ENCODE measurements around the gene THSD7B. TPM values are rescaled to one million over a fixed set of nuclear protein-coding genes. Genes with fewer than 3 reads are reported as not detected.

The THSD7B gene
- total and polyA plus RNA-seq, 3 experiments from 2014 or later, result not detected

DNA sequence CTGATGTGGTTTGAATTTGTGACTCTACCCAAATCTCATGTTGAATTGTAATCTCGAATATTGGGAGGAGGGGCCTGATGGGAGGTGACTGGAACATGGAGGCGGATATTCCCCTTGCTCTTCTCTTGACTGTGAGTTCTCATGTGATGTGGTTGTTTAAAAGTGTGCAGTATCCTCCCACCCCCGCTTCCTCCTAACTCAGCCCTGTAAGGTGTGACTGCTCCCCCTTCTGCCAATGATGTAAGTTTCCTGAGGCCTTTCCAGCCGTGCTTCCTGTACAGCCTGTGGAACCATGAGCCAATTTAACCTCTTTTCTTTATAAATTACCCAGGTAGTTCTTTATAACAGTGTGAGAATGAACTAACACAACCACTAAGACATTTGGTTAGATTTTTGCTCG lies 458.4 kb downstream of the THSD7B start:
- Histone ChIP-seq H3K27me3 (ENCODE audit: insufficient read depth, low read length, poor library complexity, severe bottlenecking) (no peaks in the 10 kb centered on the region), H3K4me1 (ENCODE audit: insufficient read depth, low read length) (no peaks in the 10 kb centered on the region), H3K9me3 (ENCODE audit: low read length) (no peaks in the 10 kb centered on the region), H3K27ac (ENCODE audit: low read depth, low read length) (no peak overlapping the region), H3K4me3 (ENCODE audit: low read length) (no peak overlapping the region), H3K36me3 (ENCODE audit: insufficient read depth, low read length) (no peaks in the 10 kb centered on the region)
- H3K4me1 Mint-ChIP-seq, result no peaks in the 10 kb centered on the region
- H3K36me3 Mint-ChIP-seq, result no peaks in the 10 kb centered on the region
- no peak overlapping the region for H3K27ac Mint-ChIP-seq
- no peak for DNase-seq
- H3K9me3 Mint-ChIP-seq, result peaks cover 0 to 2% (median 2%) of the 10 kb centered on the region in 5 donors
- POLR2A ChIA-PET, result no interaction called here
- CTCF ChIA-PET, result no interaction called here
- no peak overlapping the region for H3K4me3 Mint-ChIP-seq
- no peaks in the 10 kb centered on the region for H3K27me3 Mint-ChIP-seq

DNA sequence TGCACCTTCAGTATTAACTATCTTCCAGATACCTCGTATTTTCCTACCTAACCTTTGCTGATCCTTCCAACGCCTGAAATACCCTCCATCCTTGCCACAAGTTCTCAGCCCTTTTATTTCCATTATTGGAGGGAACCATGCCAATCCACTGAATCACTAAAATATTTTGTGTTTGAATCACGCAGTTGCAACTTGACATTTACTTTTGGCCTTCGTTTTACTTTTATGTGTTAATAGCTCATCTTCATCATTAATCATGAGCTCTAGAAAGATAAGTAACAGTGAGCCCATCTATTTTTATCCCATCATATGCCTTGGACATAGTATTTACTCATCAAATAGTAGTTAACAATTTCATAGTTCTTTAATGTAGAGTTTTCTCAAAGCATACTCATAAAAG lies 463.2 kb downstream of the THSD7B start:
- Histone ChIP-seq H3K4me1 (ENCODE audit: insufficient read depth, low read length) (no peaks in the 10 kb centered on the region), H3K27me3 (ENCODE audit: insufficient read depth, low read length, poor library complexity, severe bottlenecking) (no peaks in the 10 kb centered on the region), H3K4me3 (ENCODE audit: low read length) (no peak overlapping the region), H3K36me3 (ENCODE audit: insufficient read depth, low read length) (no peaks in the 10 kb centered on the region), H3K27ac (ENCODE audit: low read depth, low read length) (no peak overlapping the region), H3K9me3 (ENCODE audit: low read length) (no peaks in the 10 kb centered on the region)
- H3K27ac Mint-ChIP-seq, result no peak overlapping the region
- DNase-seq, result no peak
- H3K4me1 Mint-ChIP-seq, result no peaks in the 10 kb centered on the region
- no peaks in the 10 kb centered on the region for H3K27me3 Mint-ChIP-seq
- ChIA-PET POLR2A (no interaction called here), CTCF (no interaction called here)
- H3K4me3 Mint-ChIP-seq, result no peak overlapping the region
- H3K36me3 Mint-ChIP-seq, result no peaks in the 10 kb centered on the region
- peaks cover 0 to 2% (median 2%) of the 10 kb centered on the region in 5 donors for H3K9me3 Mint-ChIP-seq

DNA sequence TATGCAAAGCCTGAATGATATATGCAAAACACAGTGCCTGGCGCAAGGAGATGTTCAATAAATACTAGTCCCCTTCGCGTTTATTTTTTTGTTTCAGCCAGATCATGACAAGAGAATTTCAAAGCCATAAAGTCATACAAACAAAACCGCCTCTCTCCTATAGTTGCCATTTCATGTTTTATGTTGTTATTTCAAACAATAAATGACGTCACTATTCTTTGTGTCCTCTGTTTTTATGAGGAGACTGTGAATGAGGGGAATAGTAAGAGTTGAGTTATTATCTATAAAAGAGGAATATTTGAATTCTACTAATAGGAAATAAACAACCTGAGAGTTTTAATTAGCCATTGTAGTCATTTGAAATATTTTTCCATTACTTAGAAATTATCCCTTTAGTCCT lies 464.5 kb downstream of the THSD7B start:
- H3K4me1 Mint-ChIP-seq, result no peaks in the 10 kb centered on the region

DNA sequence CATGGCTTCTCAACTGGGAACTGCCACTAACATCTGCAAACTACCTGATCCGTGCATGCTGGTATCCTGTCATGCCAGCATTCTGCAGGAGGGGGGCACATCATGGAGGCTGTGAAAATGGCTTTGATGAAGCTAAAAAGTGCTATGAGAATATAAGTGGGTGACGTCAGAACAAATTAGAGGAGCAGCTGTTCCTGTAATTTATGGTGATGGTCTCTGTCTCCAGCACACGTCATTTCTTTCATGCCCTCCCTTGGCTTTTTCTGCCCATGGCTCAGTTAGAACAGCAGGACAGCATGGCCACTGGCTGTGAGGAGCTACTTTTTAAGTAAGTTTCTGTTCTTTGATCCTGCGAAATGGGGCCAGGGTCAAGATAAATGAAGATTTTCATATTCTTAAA lies 466.3 kb downstream of the THSD7B start:
- CTCF ChIA-PET, result no interaction called here
- Mint-ChIP-seq H3K27ac (no peak overlapping the region), H3K36me3 (no peaks in the 10 kb centered on the region), H3K4me3 (no peak overlapping the region), H3K4me1 (no peaks in the 10 kb centered on the region), H3K27me3 (no peaks in the 10 kb centered on the region), H3K9me3 (no peaks in the 10 kb centered on the region)
- DNase-seq, result no peak
- POLR2A ChIA-PET, result no interaction called here
- Histone ChIP-seq H3K27me3 (ENCODE audit: insufficient read depth, low read length, poor library complexity, severe bottlenecking) (no peaks in the 10 kb centered on the region), H3K9me3 (ENCODE audit: low read length) (no peaks in the 10 kb centered on the region), H3K4me3 (ENCODE audit: low read length) (no peak overlapping the region), H3K4me1 (ENCODE audit: insufficient read depth, low read length) (no peaks in the 10 kb centered on the region), H3K36me3 (ENCODE audit: insufficient read depth, low read length) (no peaks in the 10 kb centered on the region), H3K27ac (ENCODE audit: low read depth, low read length) (no peak overlapping the region)

More for the DNA sequence above, 464.5 kb downstream of the THSD7B start:
- Mint-ChIP-seq H3K27ac (no peak overlapping the region), H3K4me3 (no peak overlapping the region), H3K36me3 (no peaks in the 10 kb centered on the region), H3K27me3 (no peaks in the 10 kb centered on the region), H3K9me3 (peaks cover 0 to 2% (median 2%) of the 10 kb centered on the region in 5 donors)
- no peaks in the 10 kb centered on the region for H3K27me3 ChIP-seq (ENCODE audit: insufficient read depth, low read length, poor library complexity, severe bottlenecking)
- CTCF ChIA-PET, result no interaction called here
- POLR2A ChIA-PET, result no interaction called here
- no peaks in the 10 kb centered on the region for H3K4me1 ChIP-seq (ENCODE audit: insufficient read depth, low read length)
- no peak overlapping the region for H3K4me3 ChIP-seq (ENCODE audit: low read length)
- H3K36me3 ChIP-seq (ENCODE audit: insufficient read depth, low read length), result no peaks in the 10 kb centered on the region
- H3K27ac ChIP-seq (ENCODE audit: low read depth, low read length), result no peak overlapping the region
- no peak for DNase-seq
- H3K9me3 ChIP-seq (ENCODE audit: low read length), result no peaks in the 10 kb centered on the region

DNA sequence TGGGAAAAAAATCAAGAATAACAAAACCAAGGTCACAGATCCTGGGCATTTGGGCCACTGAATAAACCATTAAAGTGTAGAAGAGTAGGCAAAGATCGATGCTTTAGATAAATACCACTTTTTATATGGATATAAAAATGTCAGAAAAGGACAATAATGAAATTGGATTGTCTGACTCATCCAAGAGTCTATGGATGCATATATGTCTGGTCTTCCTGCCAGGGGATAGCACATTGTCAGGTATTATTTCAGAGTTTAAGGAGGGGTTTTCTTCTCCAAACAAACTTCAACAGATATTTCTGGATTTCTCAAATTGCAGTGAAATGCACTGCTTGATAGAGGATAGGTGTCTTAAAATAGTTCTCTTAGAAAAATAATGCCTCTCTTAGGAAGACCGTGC lies 466.7 kb downstream of the THSD7B start:
- Mint-ChIP-seq H3K36me3 (no peaks in the 10 kb centered on the region), H3K27me3 (no peaks in the 10 kb centered on the region), H3K9me3 (no peaks in the 10 kb centered on the region), H3K4me3 (no peak overlapping the region), H3K4me1 (no peaks in the 10 kb centered on the region), H3K27ac (no peak overlapping the region)
- Histone ChIP-seq H3K4me3 (ENCODE audit: low read length) (no peak overlapping the region), H3K27ac (ENCODE audit: low read depth, low read length) (no peak overlapping the region), H3K27me3 (ENCODE audit: insufficient read depth, low read length, poor library complexity, severe bottlenecking) (no peaks in the 10 kb centered on the region), H3K4me1 (ENCODE audit: insufficient read depth, low read length) (no peaks in the 10 kb centered on the region), H3K9me3 (ENCODE audit: low read length) (no peaks in the 10 kb centered on the region), H3K36me3 (ENCODE audit: insufficient read depth, low read length) (no peaks in the 10 kb centered on the region)
- ChIA-PET POLR2A (no interaction called here), CTCF (no interaction called here)
- DNase-seq, result no peak

DNA sequence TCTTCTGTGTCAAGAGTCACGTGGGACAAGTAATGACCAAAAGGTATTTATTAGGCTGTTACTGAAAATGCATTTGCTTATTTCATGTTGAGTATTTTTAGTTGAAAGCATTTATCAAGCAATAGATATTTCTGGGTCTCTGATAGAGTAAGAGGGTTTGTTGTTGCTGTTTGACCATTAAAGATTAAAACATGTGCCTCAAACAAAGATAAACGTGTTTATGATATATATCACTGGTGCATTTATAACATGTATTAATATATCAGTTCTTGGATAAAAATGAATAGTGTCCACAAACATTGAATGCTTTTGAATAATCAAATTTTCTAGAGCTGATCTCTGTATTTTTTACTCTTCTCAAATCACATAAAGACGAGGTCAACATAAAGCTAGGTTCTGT lies 467.7 kb downstream of the THSD7B start:
- POLR2A ChIA-PET, result no interaction called here
- Mint-ChIP-seq H3K27me3 (no peaks in the 10 kb centered on the region), H3K4me1 (no peaks in the 10 kb centered on the region), H3K36me3 (no peaks in the 10 kb centered on the region), H3K9me3 (no peaks in the 10 kb centered on the region), H3K27ac (no peak overlapping the region), H3K4me3 (no peak overlapping the region)
- H3K4me1 ChIP-seq (ENCODE audit: insufficient read depth, low read length), result no peaks in the 10 kb centered on the region
- H3K4me3 ChIP-seq (ENCODE audit: low read length), result no peak overlapping the region
- H3K27me3 ChIP-seq (ENCODE audit: insufficient read depth, low read length, poor library complexity, severe bottlenecking), result no peaks in the 10 kb centered on the region
- no peaks in the 10 kb centered on the region for H3K9me3 ChIP-seq (ENCODE audit: low read length)
- CTCF ChIA-PET, result no interaction called here
- H3K36me3 ChIP-seq (ENCODE audit: insufficient read depth, low read length), result no peaks in the 10 kb centered on the region
- DNase-seq, result no peak
- H3K27ac ChIP-seq (ENCODE audit: low read depth, low read length), result no peak overlapping the region

DNA sequence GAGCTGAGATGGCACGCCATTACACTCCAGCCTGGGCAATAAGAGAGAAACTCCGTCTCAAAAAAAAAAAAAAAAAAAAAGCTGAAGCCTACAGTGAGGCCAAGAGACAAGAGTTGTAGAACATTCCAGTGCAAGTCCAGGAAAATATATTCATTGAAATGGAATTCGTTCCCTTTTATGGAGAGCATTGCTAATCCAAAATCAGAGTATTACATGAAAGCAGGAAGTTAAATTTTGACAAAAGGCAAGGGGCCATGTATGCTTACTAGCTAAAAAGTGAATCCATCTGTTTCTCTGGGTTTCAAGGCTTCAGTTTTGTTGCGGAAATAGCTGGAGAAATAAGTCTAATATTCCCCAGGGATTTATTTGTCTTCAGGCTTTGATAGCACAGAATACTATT lies 471.7 kb downstream of the THSD7B start:
- no peaks in the 10 kb centered on the region for H3K27me3 Mint-ChIP-seq
- H3K27ac ChIP-seq (ENCODE audit: low read depth, low read length), result no peak overlapping the region
- ChIA-PET POLR2A (no interaction called here), CTCF (no interaction called here)
- H3K4me3 Mint-ChIP-seq, result no peak overlapping the region
- no peak overlapping the region for H3K27ac Mint-ChIP-seq
- H3K4me1 Mint-ChIP-seq, result no peaks in the 10 kb centered on the region
- no peaks in the 10 kb centered on the region for H3K4me1 ChIP-seq (ENCODE audit: insufficient read depth, low read length)
- no peak for DNase-seq
- no peaks in the 10 kb centered on the region for H3K27me3 ChIP-seq (ENCODE audit: insufficient read depth, low read length, poor library complexity, severe bottlenecking)
- no peaks in the 10 kb centered on the region for H3K9me3 ChIP-seq (ENCODE audit: low read length)
- H3K36me3 Mint-ChIP-seq, result no peaks in the 10 kb centered on the region
- no peak overlapping the region for H3K4me3 ChIP-seq (ENCODE audit: low read length)
- no peaks in the 10 kb centered on the region for H3K36me3 ChIP-seq (ENCODE audit: insufficient read depth, low read length)
- H3K9me3 Mint-ChIP-seq, result peaks cover 0 to 3% (median 0%) of the 10 kb centered on the region in 5 donors

DNA sequence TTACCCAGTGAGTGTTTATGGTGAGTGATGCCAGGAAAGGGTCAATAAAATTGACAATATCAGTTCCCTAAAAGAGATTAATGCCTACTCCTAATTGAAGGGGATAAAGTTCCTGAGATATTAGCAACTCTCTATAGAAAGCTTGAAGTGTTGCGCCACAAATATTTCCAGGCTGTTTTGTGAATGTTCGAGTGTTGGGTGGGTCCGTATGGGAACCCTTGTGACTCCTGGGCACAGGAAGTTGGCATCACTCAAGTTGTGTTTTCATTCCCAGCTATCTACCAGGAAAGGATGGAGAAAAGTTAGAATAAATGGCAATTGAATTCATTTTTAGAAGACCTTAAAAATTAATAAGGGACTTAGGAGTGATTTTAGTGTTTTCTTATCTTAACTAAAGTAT lies 472.7 kb downstream of the THSD7B start:
- H3K4me1 ChIP-seq (ENCODE audit: insufficient read depth, low read length), result no peaks in the 10 kb centered on the region
- H3K4me3 Mint-ChIP-seq, result no peak overlapping the region
- no peaks in the 10 kb centered on the region for H3K4me1 Mint-ChIP-seq
- H3K27ac ChIP-seq (ENCODE audit: low read depth, low read length), result no peak overlapping the region
- H3K9me3 Mint-ChIP-seq, result peaks cover 0 to 3% (median 0%) of the 10 kb centered on the region in 5 donors
- H3K9me3 ChIP-seq (ENCODE audit: low read length), result no peaks in the 10 kb centered on the region
- no peak overlapping the region for H3K27ac Mint-ChIP-seq
- no peaks in the 10 kb centered on the region for H3K27me3 Mint-ChIP-seq
- no peaks in the 10 kb centered on the region for H3K36me3 ChIP-seq (ENCODE audit: insufficient read depth, low read length)
- no peak for DNase-seq
- no peaks in the 10 kb centered on the region for H3K36me3 Mint-ChIP-seq
- H3K27me3 ChIP-seq (ENCODE audit: insufficient read depth, low read length, poor library complexity, severe bottlenecking), result no peaks in the 10 kb centered on the region
- no peak overlapping the region for H3K4me3 ChIP-seq (ENCODE audit: low read length)
- CTCF ChIA-PET, result no interaction called here
- POLR2A ChIA-PET, result no interaction called here

DNA sequence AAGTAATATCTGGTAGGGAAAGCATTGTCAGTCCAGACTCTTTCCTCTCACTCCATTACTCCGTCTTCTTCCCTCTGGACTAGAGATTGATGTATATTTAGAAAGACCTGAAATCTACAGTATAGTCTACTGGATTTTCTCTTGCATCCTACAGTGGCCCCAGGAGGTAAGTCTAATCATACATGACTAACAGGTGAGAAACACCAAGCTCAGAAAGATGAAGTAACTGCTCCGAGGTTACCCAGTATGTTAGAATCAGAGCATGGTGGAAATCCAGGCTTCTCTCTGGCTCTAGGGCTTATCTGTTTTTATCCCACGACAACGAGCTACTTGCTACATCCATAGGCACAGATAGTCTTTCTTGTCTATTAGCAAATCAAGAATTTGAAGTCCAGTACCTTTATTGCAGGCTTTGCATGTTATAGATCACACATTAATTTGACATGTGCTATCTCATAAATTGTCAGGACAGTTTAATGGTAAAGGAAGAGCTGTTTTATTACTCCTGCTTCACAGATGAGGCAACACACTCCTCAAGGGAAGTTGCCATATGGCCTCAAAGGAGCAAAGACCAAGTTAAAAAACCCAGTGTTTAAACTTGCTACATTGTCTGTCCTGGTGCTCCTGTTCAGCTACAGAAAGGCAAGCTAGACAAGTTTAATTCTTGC lies 484.3 kb downstream of the THSD7B start:
- H3K27me3 Mint-ChIP-seq, result no peaks in the 10 kb centered on the region
- POLR2A ChIA-PET, result no interaction called here
- no peak overlapping the region for H3K4me3 Mint-ChIP-seq
- H3K27me3 ChIP-seq (ENCODE audit: insufficient read depth, low read length, poor library complexity, severe bottlenecking), result no peaks in the 10 kb centered on the region
- no peak overlapping the region for H3K27ac Mint-ChIP-seq
- H3K36me3 ChIP-seq (ENCODE audit: insufficient read depth, low read length), result no peaks in the 10 kb centered on the region
- no peak overlapping the region for H3K4me3 ChIP-seq (ENCODE audit: low read length)
- H3K4me1 ChIP-seq (ENCODE audit: insufficient read depth, low read length), result no peaks in the 10 kb centered on the region
- no peaks in the 10 kb centered on the region for H3K9me3 Mint-ChIP-seq
- no peak for DNase-seq
- no peak overlapping the region for H3K27ac ChIP-seq (ENCODE audit: low read depth, low read length)
- H3K36me3 Mint-ChIP-seq, result no peaks in the 10 kb centered on the region
- CTCF ChIA-PET, result no interaction called here
- H3K9me3 ChIP-seq (ENCODE audit: low read length), result no peaks in the 10 kb centered on the region
- H3K4me1 Mint-ChIP-seq, result no peaks in the 10 kb centered on the region
